ENCODE data around the gene MAB21L1. TPM values are rescaled to one million over a fixed set of nuclear protein-coding genes. Genes with fewer than 3 reads are reported as not detected.

The MAB21L1 gene
- total RNA-seq, 1 experiment from 2014 or later, result not detected

DNA sequence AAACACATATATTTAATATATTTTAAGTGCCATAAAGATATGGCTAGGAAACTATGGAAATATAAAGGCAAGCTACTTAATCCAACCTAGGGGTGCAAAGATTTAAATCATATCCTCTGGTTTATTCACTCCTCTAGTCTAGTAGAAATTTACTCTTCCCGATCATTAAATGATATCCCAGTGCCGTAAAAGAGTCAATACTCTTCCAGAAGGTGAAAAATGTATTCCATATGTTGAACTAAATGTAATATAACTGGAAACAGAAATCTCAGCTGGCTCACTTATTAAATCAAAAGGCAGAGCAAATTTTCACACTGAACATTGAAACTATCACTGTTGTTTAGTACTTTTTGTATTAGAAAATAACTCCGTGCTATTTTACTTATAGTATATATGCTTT lies 11.1 kb downstream of the MAB21L1 start:
- ChIA-PET CTCF (no interaction called here), POLR2A (no interaction called here)
- DNase-seq (ENCODE audit: low read depth, low spot score), result no peak
- no TSS peak for BruUV-seq (replicated peaks)
- no peak for ATAC-seq
- Histone ChIP-seq H3K27ac (ENCODE audit: low read length) (no peak overlapping the region), H3K9me3 (ENCODE audit: control insufficient read depth, insufficient read depth, low read depth, low read length) (no peaks in the 10 kb centered on the region), H3K4me3 (ENCODE audit: low read depth in 2 of 2, low read length in 2 of 2) (no peak overlapping the region), H3K36me3 (ENCODE audit: control insufficient read depth, insufficient read depth, low read length) (no peaks in the 10 kb centered on the region; the same call in 1 of the 2 replicates), H3K27me3 (ENCODE audit: control insufficient read depth, insufficient read depth, low read length) (no peaks in the 10 kb centered on the region), H3K4me1 (ENCODE audit: control insufficient read depth, insufficient read depth, low read length) (no peaks in the 10 kb centered on the region)
- in situ Hi-C loops (cut with HindIII; ENCODE audit: low pct_unique_long_range_greater_than_20kb, low sequenced_read_pairs), result no loop called here
- intact Hi-C loops (cut with micrococcal nuclease; ENCODE audit: unreplicated experiment), result no loop called here
- TF ChIP-seq SIN3A (IDR thresholded peaks at IDR 0.05; ENCODE audit: borderline replicate concordance, insufficient read depth, low read depth, low read length) (no peak), TCF7L2 (IDR thresholded peaks at IDR 0.05; ENCODE audit: low read depth, low read length) (no peak), POLR2AphosphoS5 (IDR thresholded peaks at IDR 0.05; ENCODE audit: low read depth, low read length) (no peak)
- TF ChIP-seq, protein P1, sequence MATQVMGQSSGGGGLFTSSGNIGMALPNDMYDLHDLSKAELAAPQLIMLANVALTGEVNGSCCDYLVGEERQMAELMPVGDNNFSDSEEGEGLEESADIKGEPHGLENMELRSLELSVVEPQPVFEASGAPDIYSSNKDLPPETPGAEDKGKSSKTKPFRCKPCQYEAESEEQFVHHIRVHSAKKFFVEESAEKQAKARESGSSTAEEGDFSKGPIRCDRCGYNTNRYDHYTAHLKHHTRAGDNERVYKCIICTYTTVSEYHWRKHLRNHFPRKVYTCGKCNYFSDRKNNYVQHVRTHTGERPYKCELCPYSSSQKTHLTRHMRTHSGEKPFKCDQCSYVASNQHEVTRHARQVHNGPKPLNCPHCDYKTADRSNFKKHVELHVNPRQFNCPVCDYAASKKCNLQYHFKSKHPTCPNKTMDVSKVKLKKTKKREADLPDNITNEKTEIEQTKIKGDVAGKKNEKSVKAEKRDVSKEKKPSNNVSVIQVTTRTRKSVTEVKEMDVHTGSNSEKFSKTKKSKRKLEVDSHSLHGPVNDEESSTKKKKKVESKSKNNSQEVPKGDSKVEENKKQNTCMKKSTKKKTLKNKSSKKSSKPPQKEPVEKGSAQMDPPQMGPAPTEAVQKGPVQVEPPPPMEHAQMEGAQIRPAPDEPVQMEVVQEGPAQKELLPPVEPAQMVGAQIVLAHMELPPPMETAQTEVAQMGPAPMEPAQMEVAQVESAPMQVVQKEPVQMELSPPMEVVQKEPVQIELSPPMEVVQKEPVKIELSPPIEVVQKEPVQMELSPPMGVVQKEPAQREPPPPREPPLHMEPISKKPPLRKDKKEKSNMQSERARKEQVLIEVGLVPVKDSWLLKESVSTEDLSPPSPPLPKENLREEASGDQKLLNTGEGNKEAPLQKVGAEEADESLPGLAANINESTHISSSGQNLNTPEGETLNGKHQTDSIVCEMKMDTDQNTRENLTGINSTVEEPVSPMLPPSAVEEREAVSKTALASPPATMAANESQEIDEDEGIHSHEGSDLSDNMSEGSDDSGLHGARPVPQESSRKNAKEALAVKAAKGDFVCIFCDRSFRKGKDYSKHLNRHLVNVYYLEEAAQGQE (IDR thresholded peaks at IDR 0.05; ENCODE audit: insufficient read depth in 1 of 2, low read depth in 2 of 2, low read length in 1 of 2), result no peak
- TF ChIP-seq, protein P2, sequence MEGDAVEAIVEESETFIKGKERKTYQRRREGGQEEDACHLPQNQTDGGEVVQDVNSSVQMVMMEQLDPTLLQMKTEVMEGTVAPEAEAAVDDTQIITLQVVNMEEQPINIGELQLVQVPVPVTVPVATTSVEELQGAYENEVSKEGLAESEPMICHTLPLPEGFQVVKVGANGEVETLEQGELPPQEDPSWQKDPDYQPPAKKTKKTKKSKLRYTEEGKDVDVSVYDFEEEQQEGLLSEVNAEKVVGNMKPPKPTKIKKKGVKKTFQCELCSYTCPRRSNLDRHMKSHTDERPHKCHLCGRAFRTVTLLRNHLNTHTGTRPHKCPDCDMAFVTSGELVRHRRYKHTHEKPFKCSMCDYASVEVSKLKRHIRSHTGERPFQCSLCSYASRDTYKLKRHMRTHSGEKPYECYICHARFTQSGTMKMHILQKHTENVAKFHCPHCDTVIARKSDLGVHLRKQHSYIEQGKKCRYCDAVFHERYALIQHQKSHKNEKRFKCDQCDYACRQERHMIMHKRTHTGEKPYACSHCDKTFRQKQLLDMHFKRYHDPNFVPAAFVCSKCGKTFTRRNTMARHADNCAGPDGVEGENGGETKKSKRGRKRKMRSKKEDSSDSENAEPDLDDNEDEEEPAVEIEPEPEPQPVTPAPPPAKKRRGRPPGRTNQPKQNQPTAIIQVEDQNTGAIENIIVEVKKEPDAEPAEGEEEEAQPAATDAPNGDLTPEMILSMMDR (IDR thresholded peaks at IDR 0.05), result no peak

DNA sequence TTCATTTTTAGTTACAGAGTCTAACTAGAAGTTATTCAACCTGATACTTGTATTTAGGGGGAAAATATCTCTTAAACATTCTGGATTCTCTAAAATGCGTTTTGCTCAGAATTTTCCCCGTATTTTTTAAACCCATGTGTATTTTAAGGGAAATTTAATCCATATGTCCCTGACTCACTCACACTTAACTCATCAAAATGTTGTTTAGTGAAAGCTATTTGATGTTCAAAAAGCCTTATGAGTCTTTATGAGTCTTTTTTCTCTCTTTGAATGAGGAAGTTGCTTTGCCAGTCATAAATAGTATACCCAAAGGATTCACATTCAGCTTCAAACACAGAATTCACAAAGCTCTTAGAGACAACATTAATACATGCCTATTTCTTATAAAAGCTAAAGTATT lies 16.4 kb downstream of the MAB21L1 start:
- POLR2A ChIA-PET, result no interaction called here
- intact Hi-C loops (cut with micrococcal nuclease; ENCODE audit: unreplicated experiment), result no loop called here

More for the DNA sequence above, 16.4 kb downstream of the MAB21L1 start:
- in situ Hi-C loops (cut with HindIII; ENCODE audit: low pct_unique_long_range_greater_than_20kb, low sequenced_read_pairs), result no loop called here
- TF ChIP-seq, protein P1 (IDR thresholded peaks at IDR 0.05; ENCODE audit: insufficient read depth in 1 of 2, low read depth in 2 of 2, low read length in 1 of 2), result no peak
- TF ChIP-seq SIN3A (IDR thresholded peaks at IDR 0.05; ENCODE audit: borderline replicate concordance, insufficient read depth, low read depth, low read length) (no peak), POLR2AphosphoS5 (IDR thresholded peaks at IDR 0.05; ENCODE audit: low read depth, low read length) (no peak), TCF7L2 (IDR thresholded peaks at IDR 0.05; ENCODE audit: low read depth, low read length) (no peak)
- TF ChIP-seq, protein P2 (IDR thresholded peaks at IDR 0.05), result no peak
- CTCF ChIA-PET, result no interaction called here
- BruUV-seq (replicated peaks), result no TSS peak
- H3K9me3 ChIP-seq (ENCODE audit: control insufficient read depth, insufficient read depth, low read depth, low read length), result no peaks in the 10 kb centered on the region
- H3K27ac ChIP-seq (ENCODE audit: low read length), result no peak overlapping the region
- ATAC-seq (no peak), DNase-seq (ENCODE audit: low read depth, low spot score) (no peak)
- no peaks in the 10 kb centered on the region for H3K36me3 ChIP-seq (ENCODE audit: control insufficient read depth, insufficient read depth, low read length)
- H3K4me3 ChIP-seq (ENCODE audit: low read depth in 2 of 2, low read length in 2 of 2), result no peak overlapping the region
- H3K4me1 ChIP-seq (ENCODE audit: control insufficient read depth, insufficient read depth, low read length), result no peaks in the 10 kb centered on the region
- no peaks in the 10 kb centered on the region for H3K27me3 ChIP-seq (ENCODE audit: control insufficient read depth, insufficient read depth, low read length)

Data from Panc1 (cell line).